GM12878 (cell line): ENCODE results near the gene EML1. TPM values are rescaled to one million over a fixed set of nuclear protein-coding genes. Genes with fewer than 3 reads are reported as not detected.

Experiments
- RUNX3 ChIP-seq: IDR thresholded peaks from 2 replicates; pipeline ENCODE4 v1.6.1; 2012; ENCODE audit warnings: low read length, inconsistent platforms
- SUPT20H ChIP-seq: IDR thresholded peaks from 2 replicates; pipeline ENCODE4 v1.6.1; 2011; ENCODE audit warnings: low read depth, mild to moderate bottlenecking, low read length, moderate library complexity, borderline replicate concordance; ENCODE audit not compliant: control insufficient read depth
- TARDBP ChIP-seq: IDR thresholded peaks from 2 replicates; pipeline ENCODE4 v1.6.1; 2016; ENCODE audit warnings: borderline replicate concordance
- polyA plus RNA-seq, 11 experiments: library from polyadenylated mRNA; depleted of rRNA in 4 of 11; unstranded in 6 of 11; stranded (reverse) in 5 of 11; fragments of >200 nt; fragmentation: Nextera tagmentation in 4 of 11; fragmentation: Illumina TruSeq in 1 of 11; extraction: Ambion mirVana in 4 of 11; extraction: Trizol in 1 of 11; gene quantifications; 1 replicate in 1 of 11; 2 replicates in 10 of 11; pipeline versions ENCODE4 v1.2.1 to v1.2.3, GENCODE V29; 2011 to 2016; ENCODE audit warnings: inconsistent platforms in 2 of 11, missing spikeins in 2 of 11, low read depth in 1 of 11
- total RNA-seq, 4 experiments: library from RNA; depleted of rRNA in 3 of 4; stranded (reverse); fragments of >200 nt in 3 of 4; fragmentation: Illumina TruSeq in 1 of 4; extraction: Trizol in 1 of 4; gene quantifications; 2 replicates each; pipeline versions ENCODE4 v1.2.1 to v1.2.3, GENCODE V29; 2013 to 2021
- TF ChIP-seq, protein P1 (sequence below), 3 experiments: IDR thresholded peaks in 2 of 3; conservative IDR thresholded peaks in 1 of 3; 2 replicates each; pipeline ENCODE4 v1.5.1; 2011; ENCODE audit warnings: low read depth in 3 of 3, low read length in 3 of 3, mild to moderate bottlenecking in 3 of 3, control low read depth in 2 of 3, moderate library complexity in 2 of 3, inconsistent platforms in 1 of 3, mixed read lengths in 1 of 3; ENCODE audit not compliant: control insufficient read depth in 2 of 3, insufficient read depth in 1 of 3; ENCODE audit errors: extremely low read depth in 1 of 3
- TF ChIP-seq, protein P2 (sequence below): fragments of 450-650 bp; IDR thresholded peaks from 2 replicates; pipeline ENCODE4 v1.6.1; 2017; ENCODE audit warnings: mild to moderate bottlenecking, low read depth, inconsistent platforms; ENCODE audit not compliant: poor library complexity, severe bottlenecking

The EML1 gene
- total and polyA plus RNA-seq, 10 of the 15 experiments (the other 5 are each of a cell fraction or from before 2014, with no cell fraction given): 0.05 to 3.4 (median 0.11) TPM; not detected in 3

DNA sequence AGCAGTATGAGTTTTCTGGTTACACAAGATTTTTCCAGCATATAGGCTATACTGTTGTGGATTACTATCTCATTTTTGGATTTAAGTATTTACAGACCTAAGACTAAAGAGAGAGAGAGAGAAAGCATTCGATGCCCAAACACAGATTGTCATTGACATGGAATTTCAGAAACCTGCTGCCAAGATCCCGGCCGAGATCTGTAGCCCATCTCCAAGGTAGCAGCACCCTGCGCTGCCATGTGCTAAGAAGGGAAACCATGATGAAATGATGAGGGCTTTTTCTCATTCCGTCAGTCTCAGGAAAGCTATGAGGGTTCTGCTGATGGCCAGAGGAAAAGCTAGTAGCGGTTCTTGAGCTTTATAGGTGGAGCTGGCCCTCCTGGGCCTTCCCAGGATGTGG, 136.4 kb downstream of the EML1 start (continued):
- TF ChIP-seq RUNX3 (no peak), SUPT20H (no peak), TARDBP (no peak)
- TF ChIP-seq, protein P1, sequence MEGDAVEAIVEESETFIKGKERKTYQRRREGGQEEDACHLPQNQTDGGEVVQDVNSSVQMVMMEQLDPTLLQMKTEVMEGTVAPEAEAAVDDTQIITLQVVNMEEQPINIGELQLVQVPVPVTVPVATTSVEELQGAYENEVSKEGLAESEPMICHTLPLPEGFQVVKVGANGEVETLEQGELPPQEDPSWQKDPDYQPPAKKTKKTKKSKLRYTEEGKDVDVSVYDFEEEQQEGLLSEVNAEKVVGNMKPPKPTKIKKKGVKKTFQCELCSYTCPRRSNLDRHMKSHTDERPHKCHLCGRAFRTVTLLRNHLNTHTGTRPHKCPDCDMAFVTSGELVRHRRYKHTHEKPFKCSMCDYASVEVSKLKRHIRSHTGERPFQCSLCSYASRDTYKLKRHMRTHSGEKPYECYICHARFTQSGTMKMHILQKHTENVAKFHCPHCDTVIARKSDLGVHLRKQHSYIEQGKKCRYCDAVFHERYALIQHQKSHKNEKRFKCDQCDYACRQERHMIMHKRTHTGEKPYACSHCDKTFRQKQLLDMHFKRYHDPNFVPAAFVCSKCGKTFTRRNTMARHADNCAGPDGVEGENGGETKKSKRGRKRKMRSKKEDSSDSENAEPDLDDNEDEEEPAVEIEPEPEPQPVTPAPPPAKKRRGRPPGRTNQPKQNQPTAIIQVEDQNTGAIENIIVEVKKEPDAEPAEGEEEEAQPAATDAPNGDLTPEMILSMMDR (IDR thresholded peaks at IDR 0.05 in 2 of 3, conservative IDR thresholded peaks at IDR 0.05 in 1 of 3; ENCODE audit: control insufficient read depth in 2 of 3, extremely low read depth in 1 of 3, insufficient read depth in 1 of 3, low read depth in 3 of 3, low read length in 3 of 3): no peak
- TF ChIP-seq, protein P2, sequence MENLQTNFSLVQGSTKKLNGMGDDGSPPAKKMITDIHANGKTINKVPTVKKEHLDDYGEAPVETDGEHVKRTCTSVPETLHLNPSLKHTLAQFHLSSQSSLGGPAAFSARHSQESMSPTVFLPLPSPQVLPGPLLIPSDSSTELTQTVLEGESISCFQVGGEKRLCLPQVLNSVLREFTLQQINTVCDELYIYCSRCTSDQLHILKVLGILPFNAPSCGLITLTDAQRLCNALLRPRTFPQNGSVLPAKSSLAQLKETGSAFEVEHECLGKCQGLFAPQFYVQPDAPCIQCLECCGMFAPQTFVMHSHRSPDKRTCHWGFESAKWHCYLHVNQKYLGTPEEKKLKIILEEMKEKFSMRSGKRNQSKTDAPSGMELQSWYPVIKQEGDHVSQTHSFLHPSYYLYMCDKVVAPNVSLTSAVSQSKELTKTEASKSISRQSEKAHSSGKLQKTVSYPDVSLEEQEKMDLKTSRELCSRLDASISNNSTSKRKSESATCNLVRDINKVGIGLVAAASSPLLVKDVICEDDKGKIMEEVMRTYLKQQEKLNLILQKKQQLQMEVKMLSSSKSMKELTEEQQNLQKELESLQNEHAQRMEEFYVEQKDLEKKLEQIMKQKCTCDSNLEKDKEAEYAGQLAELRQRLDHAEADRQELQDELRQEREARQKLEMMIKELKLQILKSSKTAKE: no peak
